ENCODE data around the gene CGN. TPM values are rescaled to one million over a fixed set of nuclear protein-coding genes. Genes with fewer than 3 reads are reported as not detected.

CGN gene
- total RNA-seq, 2 donors from 2014 or later: 3.3 to 5.4 TPM

DNA sequence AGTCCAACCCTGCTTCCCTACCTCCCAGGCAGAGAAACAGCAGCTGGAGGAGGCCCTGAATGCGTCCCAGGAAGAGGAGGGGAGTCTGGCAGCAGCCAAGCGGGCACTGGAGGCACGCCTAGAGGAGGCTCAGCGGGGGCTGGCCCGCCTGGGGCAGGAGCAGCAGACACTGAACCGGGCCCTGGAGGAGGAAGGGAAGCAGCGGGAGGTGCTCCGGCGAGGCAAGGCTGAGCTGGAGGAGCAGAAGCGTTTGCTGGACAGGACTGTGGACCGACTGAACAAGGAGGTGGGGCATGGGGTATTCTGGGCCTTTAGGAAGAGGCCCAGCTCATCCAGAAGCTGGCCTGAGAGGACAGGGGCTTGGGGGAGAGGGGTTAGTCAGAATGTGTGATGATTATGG lies 19.3 kb downstream of the CGN start:
- H3K9me3 ChIP-seq: no peaks in the 10 kb centered on the region
- H3K4me1 ChIP-seq: no peaks in the 10 kb centered on the region
- TF ChIP-seq, protein P1, sequence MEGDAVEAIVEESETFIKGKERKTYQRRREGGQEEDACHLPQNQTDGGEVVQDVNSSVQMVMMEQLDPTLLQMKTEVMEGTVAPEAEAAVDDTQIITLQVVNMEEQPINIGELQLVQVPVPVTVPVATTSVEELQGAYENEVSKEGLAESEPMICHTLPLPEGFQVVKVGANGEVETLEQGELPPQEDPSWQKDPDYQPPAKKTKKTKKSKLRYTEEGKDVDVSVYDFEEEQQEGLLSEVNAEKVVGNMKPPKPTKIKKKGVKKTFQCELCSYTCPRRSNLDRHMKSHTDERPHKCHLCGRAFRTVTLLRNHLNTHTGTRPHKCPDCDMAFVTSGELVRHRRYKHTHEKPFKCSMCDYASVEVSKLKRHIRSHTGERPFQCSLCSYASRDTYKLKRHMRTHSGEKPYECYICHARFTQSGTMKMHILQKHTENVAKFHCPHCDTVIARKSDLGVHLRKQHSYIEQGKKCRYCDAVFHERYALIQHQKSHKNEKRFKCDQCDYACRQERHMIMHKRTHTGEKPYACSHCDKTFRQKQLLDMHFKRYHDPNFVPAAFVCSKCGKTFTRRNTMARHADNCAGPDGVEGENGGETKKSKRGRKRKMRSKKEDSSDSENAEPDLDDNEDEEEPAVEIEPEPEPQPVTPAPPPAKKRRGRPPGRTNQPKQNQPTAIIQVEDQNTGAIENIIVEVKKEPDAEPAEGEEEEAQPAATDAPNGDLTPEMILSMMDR (IDR thresholded peaks at IDR 0.05): no peak
- H3K27ac ChIP-seq: no peak overlapping the region
- H3K36me3 ChIP-seq: no peaks in the 10 kb centered on the region
- no peaks in the 10 kb centered on the region for H3K27me3 ChIP-seq
- DNase-seq (ENCODE audit: low spot score): no peak
- H3K4me3 ChIP-seq: no peak overlapping the region

DNA sequence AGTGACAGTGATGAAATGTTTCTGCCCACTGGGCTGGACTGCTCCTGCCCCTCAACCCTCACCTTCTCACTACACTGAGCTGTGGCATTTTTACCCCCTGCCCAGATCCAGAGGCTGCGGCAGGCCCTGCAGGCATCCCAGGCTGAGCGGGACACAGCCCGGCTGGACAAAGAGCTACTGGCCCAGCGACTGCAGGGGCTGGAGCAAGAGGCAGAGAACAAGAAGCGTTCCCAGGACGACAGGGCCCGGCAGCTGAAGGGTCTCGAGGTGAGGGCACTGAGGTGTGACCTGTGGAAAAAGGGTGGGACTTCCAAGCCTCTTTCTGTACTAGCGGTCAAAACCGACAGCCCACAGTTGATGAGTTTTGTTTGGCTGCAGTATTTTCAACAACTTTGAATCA lies 22.7 kb downstream of the CGN start:
- TF ChIP-seq, protein P1 (IDR thresholded peaks at IDR 0.05): no peak
- H3K9me3 ChIP-seq: no peaks in the 10 kb centered on the region
- H3K4me1 ChIP-seq: no peaks in the 10 kb centered on the region
- no peaks in the 10 kb centered on the region for H3K27me3 ChIP-seq
- no peaks in the 10 kb centered on the region for H3K36me3 ChIP-seq
- H3K4me3 ChIP-seq: no peak overlapping the region
- no peak for DNase-seq (ENCODE audit: low spot score)
- H3K27ac ChIP-seq: no peak overlapping the region

- Histone ChIP-seq H3K4me1 (peaks cover 0 to 7% of the 10 kb centered on the region in 2 donors), H3K9me3 (no peaks in the 10 kb centered on the region), H3K4me3 (no peak overlapping the region), H3K27me3 (no peaks in the 10 kb centered on the region), H3K36me3 (no peaks in the 10 kb centered on the region), H3K27ac (no peak overlapping the region)
- peak; percentile 82 for DNase-seq (ENCODE audit: low spot score)
- TF ChIP-seq, protein P1 (IDR thresholded peaks at IDR 0.05): peak; percentile 71 to 87
Measured at GRCh38 chr1:151534662-151535278, 23.6 kb downstream of the CGN start.

GRCh38 chr1:151535326-151536271 lies 24.4 kb downstream of the CGN start:
- Histone ChIP-seq H3K4me3 (no peak overlapping the region), H3K27me3 (no peaks in the 10 kb centered on the region), H3K36me3 (no peaks in the 10 kb centered on the region), H3K4me1 (peaks cover 0 to 11% of the 10 kb centered on the region in 2 donors), H3K27ac (no peak overlapping the region), H3K9me3 (no peaks in the 10 kb centered on the region)
- TF ChIP-seq, protein P1 (IDR thresholded peaks at IDR 0.05): no peak
- no peak for DNase-seq (ENCODE audit: low spot score)

- no peaks in the 10 kb centered on the region for H3K27me3 ChIP-seq
- peaks cover 0 to 18% of the 10 kb centered on the region in 2 donors for H3K4me1 ChIP-seq
- TF ChIP-seq, protein P1 (IDR thresholded peaks at IDR 0.05): no peak
- no peaks in the 10 kb centered on the region for H3K9me3 ChIP-seq
- H3K36me3 ChIP-seq: no peaks in the 10 kb centered on the region
- no peak for DNase-seq (ENCODE audit: low spot score)
- no peak overlapping the region for H3K27ac ChIP-seq
- no peak overlapping the region for H3K4me3 ChIP-seq
Measured at GRCh38 chr1:151536499-151536898, 25.3 kb downstream of the CGN start.
